Osteoblast (primary cell): ENCODE measurements around the gene PMPCA. TPM values are rescaled to one million over a fixed set of nuclear protein-coding genes. Genes with fewer than 3 reads are reported as not detected.
"Not testable (repeated sequence)": the region's sequence is repeated elsewhere in the genome, so short reads cannot be mapped to it uniquely, and the experiment has no call there.

Experiments
- DNase-seq: peaks from one replicate; pipeline ENCODE4 v3.0.0; 2011; ENCODE audit warnings: low spot score, mixed read lengths; ENCODE audit not compliant: insufficient read length; ENCODE audit errors: missing footprints
- H2AFZ ChIP-seq: 2 replicates; pipeline ENCODE4 v1.6.0; 2011; ENCODE audit warnings: mild to moderate bottlenecking, low read length
- H3K27ac ChIP-seq: 2 replicates; pipeline ENCODE4 v1.5.1; 2011; ENCODE audit warnings: mild to moderate bottlenecking, low read depth, low read length, moderate library complexity
- H3K27me3 ChIP-seq: 2 replicates; pipeline ENCODE4 v1.6.0; 2012; ENCODE audit warnings: mild to moderate bottlenecking, control low read depth, inconsistent platforms, low read length, moderate library complexity; ENCODE audit not compliant: insufficient read depth
- H3K36me3 ChIP-seq: 2 replicates; pipeline ENCODE4 v1.5.1; 2011; ENCODE audit warnings: mild to moderate bottlenecking, low read length, control low read depth, moderate library complexity; ENCODE audit not compliant: insufficient read depth
- H3K4me1 ChIP-seq: 2 replicates; pipeline ENCODE4 v1.5.1; 2011; ENCODE audit warnings: mild to moderate bottlenecking, low read length, control low read depth, moderate library complexity; ENCODE audit not compliant: insufficient read depth
- H3K4me2 ChIP-seq: 2 replicates; pipeline ENCODE4 v1.6.0; 2011; ENCODE audit warnings: mild to moderate bottlenecking, low read length; ENCODE audit not compliant: insufficient read depth
- H3K4me3 ChIP-seq: fragments of 200-600 bp; sonication (generic); 3 replicates; pipeline ENCODE4 v1.5.1; 2012; ENCODE audit warnings: mild to moderate bottlenecking, low read length, inconsistent platforms; ENCODE audit not compliant: insufficient read depth
- H3K79me2 ChIP-seq: 2 replicates; pipeline ENCODE4 v1.6.0; 2012; ENCODE audit warnings: mild to moderate bottlenecking, low read length, control low read depth, inconsistent platforms; ENCODE audit not compliant: insufficient read depth
- H3K9me3 ChIP-seq: 2 replicates; pipeline ENCODE4 v1.5.1; 2011; ENCODE audit warnings: low read depth, low read length, control low read depth
- H4K20me1 ChIP-seq: 2 replicates; pipeline ENCODE4 v1.6.0; 2012; ENCODE audit warnings: mild to moderate bottlenecking, low read length, control low read depth; ENCODE audit not compliant: insufficient read depth
- CTCF ChIP-seq: IDR thresholded peaks from 2 replicates; pipeline ENCODE4 v1.5.1; 2011; ENCODE audit warnings: mild to moderate bottlenecking, low read depth, low read length, moderate library complexity; ENCODE audit errors: extremely low read depth
- total RNA-seq: library from RNA; depleted of rRNA; stranded (reverse); fragments of >200 nt; gene quantifications from 2 replicates; pipeline ENCODE4 v1.2.3, GENCODE V29; 2012

Gene PMPCA
- total RNA-seq, 1 donor, result 39.1 TPM

GRCh38 chr9:136421791-136422190 lies 11.3 kb downstream of the PMPCA start:
- Histone ChIP-seq H4K20me1 (peaks cover 7% of the 10 kb centered on the region), H3K4me1 (no peaks in the 10 kb centered on the region), H3K27me3 (no peaks in the 10 kb centered on the region), H3K4me2 (no peak overlapping the region), H3K27ac (no peak overlapping the region), H3K4me3 (no peak overlapping the region), H3K36me3 (peaks cover 72% of the 10 kb centered on the region), H2AFZ (no peak overlapping the region), H3K9me3 (no peaks in the 10 kb centered on the region), H3K79me2 (peaks cover 4% of the 10 kb centered on the region)
- no peak for TF ChIP-seq CTCF
- no peak for DNase-seq

- no peak for DNase-seq
- Histone ChIP-seq H3K27me3 (no peaks in the 10 kb centered on the region), H3K9me3 (no peaks in the 10 kb centered on the region), H3K27ac (no peak overlapping the region), H3K36me3 (peaks cover 61% of the 10 kb centered on the region), H4K20me1 (peaks cover 3% of the 10 kb centered on the region), H3K79me2 (no peaks in the 10 kb centered on the region), H3K4me1 (no peaks in the 10 kb centered on the region), H3K4me3 (no peak overlapping the region), H3K4me2 (no peak overlapping the region), H2AFZ (no peak overlapping the region)
- no peak for TF ChIP-seq CTCF
Observed at GRCh38 chr9:136422876-136423275, 12.4 kb downstream of the PMPCA start.

GRCh38 chr9:136423432-136424146 lies 13.1 kb downstream of the PMPCA start:
- no peaks in the 10 kb centered on the region for H3K4me1 ChIP-seq
- no peak overlapping the region for H3K4me2 ChIP-seq
- no peak overlapping the region for H3K4me3 ChIP-seq
- H4K20me1 ChIP-seq, result no peaks in the 10 kb centered on the region
- no peaks in the 10 kb centered on the region for H3K79me2 ChIP-seq
- TF ChIP-seq CTCF, result no peak
- no peaks in the 10 kb centered on the region for H3K27me3 ChIP-seq
- no peak overlapping the region for H2AFZ ChIP-seq
- no peaks in the 10 kb centered on the region for H3K9me3 ChIP-seq
- peaks cover 56% of the 10 kb centered on the region for H3K36me3 ChIP-seq
- H3K27ac ChIP-seq, result no peak overlapping the region
- no peak for DNase-seq

GRCh38 chr9:136424750-136425362 lies 14.4 kb downstream of the PMPCA start:
- H3K27ac ChIP-seq, result no peak overlapping the region
- TF ChIP-seq CTCF, result no peak

GRCh38 chr9:136425367-136425766 lies 14.9 kb downstream of the PMPCA start:
- H3K79me2 ChIP-seq, result not testable (repeated sequence)
- H3K36me3 ChIP-seq, result peaks cover 45% of the 10 kb centered on the region

More at GRCh38 chr9:136424750-136425362, 14.4 kb downstream of the PMPCA start:
- Histone ChIP-seq H3K9me3 (no peaks in the 10 kb centered on the region), H3K4me1 (no peaks in the 10 kb centered on the region), H3K4me2 (no peak overlapping the region), H3K79me2 (no peaks in the 10 kb centered on the region), H3K4me3 (no peak overlapping the region), H3K36me3 (peaks cover 50% of the 10 kb centered on the region), H3K27me3 (no peaks in the 10 kb centered on the region), H2AFZ (no peak overlapping the region), H4K20me1 (no peaks in the 10 kb centered on the region)
- no peak for DNase-seq

More at GRCh38 chr9:136425367-136425766, 14.9 kb downstream of the PMPCA start:
- not testable (repeated sequence) for H3K4me1 ChIP-seq, H3K27me3 ChIP-seq, DNase-seq, H4K20me1 ChIP-seq, H3K27ac ChIP-seq, H2AFZ ChIP-seq, H3K9me3 ChIP-seq, H3K4me2 ChIP-seq, H3K4me3 ChIP-seq
